B cell (primary cell): ENCODE data around the gene ELANE. TPM values are rescaled to one million over a fixed set of nuclear protein-coding genes. Genes with fewer than 3 reads are reported as not detected.

Experiments used
- ATAC-seq: fragments of 200-7000 bp; cut with Tn5 transposase; one replicate; pipeline ENCODE4 v1.10.0; 2021; ENCODE audit warnings: low read depth, mild to moderate bottlenecking, moderate number of reproducible peaks, moderate library complexity
- CTCF ChIA-PET: fragments of 350-600 bp; sonication (Branson Sonifier 250); formaldehyde crosslinking; loops from one replicate; lab custom pipeline; 2021; ENCODE audit warnings: antibody characterized with exemption, inconsistent platforms; lab: Charles Lee
- POLR2A ChIA-PET: fragments of 350-600 bp; sonication (Branson Sonifier 250); formaldehyde crosslinking; loops from one replicate; lab custom pipeline; 2021; ENCODE audit warnings: antibody characterized with exemption; lab: Charles Lee
- DNase-seq: peaks from one replicate; pipeline ENCODE4 v3.0.0; 2013
- H2AFZ ChIP-seq: 2 replicates; pipeline ENCODE4 v1.6.1; 2012; ENCODE audit warnings: mild to moderate bottlenecking, low read depth, low read length; ENCODE audit not compliant: insufficient read depth, poor library complexity, severe bottlenecking
- H3K27ac ChIP-seq, 2 donors: 1 replicate in 1 of 2; 2 replicates in 1 of 2; pipeline ENCODE4 v1.5.1; 2012 to 2013; ENCODE audit warnings: low read length in 2 of 2, mild to moderate bottlenecking in 2 of 2, moderate library complexity in 1 of 2
- H3K27me3 ChIP-seq, 4 experiments: fragments of 200-600 bp in 1 of 4; sonication (generic) in 1 of 4; replicated peaks in 1 of 4; 1 replicate in 2 of 4; 2 replicates in 2 of 4; pipeline versions ENCODE4 v1.6.1 to v1.7.0; 2013 to 2016; ENCODE audit warnings: low read length in 3 of 4, mild to moderate bottlenecking in 2 of 4, mixed read lengths in 1 of 4, moderate library complexity in 1 of 4; ENCODE audit not compliant: insufficient read depth in 4 of 4, control insufficient read depth in 3 of 4; ENCODE audit errors: control extremely low read depth in 1 of 4
- H3K36me3 ChIP-seq, 2 experiments: replicated peaks in 1 of 2; 1 replicate in 1 of 2; 2 replicates in 1 of 2; pipeline versions ENCODE4 v1.6.1 to v1.7.1; 2013; ENCODE audit warnings: low read length in 1 of 2; ENCODE audit not compliant: insufficient read depth in 2 of 2, control insufficient read depth in 1 of 2; ENCODE audit errors: control extremely low read depth in 1 of 2, extremely low read depth in 1 of 2
- H3K4me1 ChIP-seq, 2 donors: fragments of 200-600 bp in 1 of 2; sonication (generic) in 1 of 2; 1 replicate in 1 of 2; 2 replicates in 1 of 2; pipeline versions ENCODE4 v1.5.1 to v1.6.1; 2013 to 2017; ENCODE audit warnings: low read length in 2 of 2; ENCODE audit not compliant: control insufficient read depth in 2 of 2, insufficient read depth in 2 of 2
- H3K4me2 ChIP-seq: replicated peaks from 2 replicates; pipeline ENCODE3; 2012; ENCODE audit warnings: mild to moderate bottlenecking, low read depth, low read length; ENCODE audit not compliant: poor library complexity, severe bottlenecking
- H3K4me3 ChIP-seq, 5 experiments: fragments of 200-600 bp in 1 of 5; sonication (generic) in 1 of 5; 1 replicate in 3 of 5; 2 replicates in 2 of 5; pipeline versions ENCODE4 v1.5.1 to v1.7.0; 2011 to 2016; ENCODE audit warnings: low read length in 4 of 5, mild to moderate bottlenecking in 4 of 5, low read depth in 2 of 5, control low read depth in 1 of 5, moderate library complexity in 1 of 5; ENCODE audit not compliant: insufficient read depth in 1 of 5; ENCODE audit errors: control extremely low read depth in 1 of 5, extremely low read depth in 1 of 5
- H3K79me2 ChIP-seq: fragments of 200-600 bp; sonication (generic); one replicate; pipeline ENCODE4 v1.6.0; 2016; ENCODE audit warnings: low read length; ENCODE audit not compliant: control insufficient read depth, insufficient read depth
- H3K9ac ChIP-seq: fragments of 200-600 bp; sonication (generic); 2 replicates; pipeline ENCODE4 v1.6.1; 2017; ENCODE audit warnings: mild to moderate bottlenecking, low read length, moderate library complexity
- H3K9me3 ChIP-seq, 3 donors: one replicate each; pipeline versions ENCODE4 v1.6.1 to v1.7.1; 2013; ENCODE audit warnings: low read length in 2 of 3; ENCODE audit not compliant: control insufficient read depth in 2 of 3, insufficient read depth in 1 of 3; ENCODE audit errors: control extremely low read depth in 1 of 3
- H4K20me1 ChIP-seq: 2 replicates; pipeline ENCODE4 v1.6.0; 2012; ENCODE audit warnings: mild to moderate bottlenecking, low read length; ENCODE audit not compliant: insufficient read depth, control insufficient read depth, poor library complexity, severe bottlenecking
- H3K27ac Mint-ChIP-seq: one replicate; pipeline ENCODE4 v1.8.0; 2021; ENCODE audit warnings: mixed read lengths
- H3K27me3 Mint-ChIP-seq: one replicate; pipeline ENCODE4 v1.8.0; 2021; ENCODE audit warnings: mixed read lengths
- H3K4me1 Mint-ChIP-seq: one replicate; pipeline ENCODE4 v1.8.0; 2021; ENCODE audit warnings: mixed read lengths
- H3K4me3 Mint-ChIP-seq: one replicate; pipeline ENCODE4 v1.8.0; 2021; ENCODE audit warnings: mixed read lengths
- H3K9me3 Mint-ChIP-seq: one replicate; pipeline ENCODE4 v1.8.0; 2022; ENCODE audit warnings: mixed read lengths; ENCODE audit not compliant: insufficient read depth
- CTCF ChIP-seq: fragments of 200-600 bp; IDR thresholded peaks from one replicate; pipeline ENCODE4 v1.8.0; 2022; ENCODE audit warnings: antibody characterized with exemption, mild to moderate bottlenecking
- EZH2 ChIP-seq: IDR thresholded peaks from 2 replicates; pipeline ENCODE4 v1.6.1; 2012; ENCODE audit warnings: borderline replicate concordance, low read depth, mild to moderate bottlenecking, moderate library complexity, low read length; ENCODE audit not compliant: insufficient read depth, poor library complexity, severe bottlenecking
- WGBS: methylation state at CpG from one replicate; pipeline ENCODE4 v1.1.5; 2013; ENCODE audit warnings: missing lambda C conversion rate; ENCODE audit not compliant: insufficient coverage; 5-methylcytosine and 5-hydroxymethylcytosine counted together
- intact Hi-C: fragments of 100-400 bp; cut with micrococcal nuclease; formaldehyde crosslinking; loops from one replicate; pipeline ENCODE4 v1.10.0; 2022
- polyA plus RNA-seq: library from polyadenylated mRNA; depleted of rRNA; stranded (reverse); fragments of >200 nt; gene quantifications from 2 replicates; pipeline ENCODE4 v1.2.3, GENCODE V29; 2012
- total RNA-seq, 2 donors: library from RNA; stranded (reverse); fragments of 120-200 nt in 1 of 2; gene quantifications; 1 replicate in 1 of 2; 2 replicates in 1 of 2; pipeline versions ENCODE4 v1.2.3 to v1.2.4, GENCODE V29; 2013 to 2022

ELANE gene
- total and polyA plus RNA-seq, 2 donors (not counting 1 experiment from before 2014, with no cell fraction given), result 0.18 TPM; not detected in 1

DNA sequence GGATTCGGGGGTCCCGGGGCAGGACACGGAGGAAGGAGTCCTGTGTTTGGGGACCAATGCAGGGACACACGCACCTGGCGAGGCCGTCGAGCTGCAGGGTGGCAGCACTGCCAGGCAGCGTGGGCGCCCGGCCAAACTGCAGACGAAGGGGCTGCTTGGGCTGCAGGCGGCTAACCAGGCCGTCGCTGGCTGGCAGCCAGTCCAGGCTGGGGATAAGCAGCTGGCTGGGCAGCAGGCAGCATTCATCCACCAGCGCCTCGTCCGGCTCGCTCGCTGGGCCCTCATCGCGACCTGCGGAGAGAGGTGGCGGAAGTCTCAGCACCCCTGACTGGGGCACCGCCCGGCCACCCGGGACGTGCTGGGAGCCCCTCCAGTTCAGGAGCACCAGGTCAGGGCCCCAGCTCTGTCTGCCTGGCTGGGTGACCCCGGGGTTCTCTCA, 18.9 kb downstream of the ELANE start:
- Histone ChIP-seq H3K27me3 (no peaks in the 10 kb centered on the region), H4K20me1 (peaks cover 7% of the 10 kb centered on the region), H3K79me2 (no peaks in the 10 kb centered on the region), H3K36me3 (peaks cover 0 to 17% of the 10 kb centered on the region in 2 experiments), H3K4me2 (no peak overlapping the region), H3K9me3 (peaks cover 0 to 5% (median 0%) of the 10 kb centered on the region in 3 donors), H2AFZ (no peak overlapping the region), H3K9ac (no peak overlapping the region), H3K4me1 (peaks cover 8 to 17% of the 10 kb centered on the region in 2 donors), H3K4me3 (no peak overlapping the region), H3K27ac (no peak overlapping the region)
- Mint-ChIP-seq H3K27ac (no peak overlapping the region), H3K9me3 (no peaks in the 10 kb centered on the region), H3K27me3 (no peaks in the 10 kb centered on the region), H3K4me1 (peaks cover 9% of the 10 kb centered on the region), H3K4me3 (no peak overlapping the region)
- POLR2A ChIA-PET, result interaction anchor here (0.7 kb wide), 1 partner anchor 103 kb away, joined by 9 read pairs; no protein-coding TSS in a partner anchor
- over 99% methylated on average over 28 of the region's 28 CpGs for whole genome bisulfite sequencing
- CTCF ChIA-PET, result no interaction called here
- intact Hi-C loops, result no loop called here
- DNase-seq, result no peak
- TF ChIP-seq CTCF, result no peak
- ATAC-seq, result no peak

DNA sequence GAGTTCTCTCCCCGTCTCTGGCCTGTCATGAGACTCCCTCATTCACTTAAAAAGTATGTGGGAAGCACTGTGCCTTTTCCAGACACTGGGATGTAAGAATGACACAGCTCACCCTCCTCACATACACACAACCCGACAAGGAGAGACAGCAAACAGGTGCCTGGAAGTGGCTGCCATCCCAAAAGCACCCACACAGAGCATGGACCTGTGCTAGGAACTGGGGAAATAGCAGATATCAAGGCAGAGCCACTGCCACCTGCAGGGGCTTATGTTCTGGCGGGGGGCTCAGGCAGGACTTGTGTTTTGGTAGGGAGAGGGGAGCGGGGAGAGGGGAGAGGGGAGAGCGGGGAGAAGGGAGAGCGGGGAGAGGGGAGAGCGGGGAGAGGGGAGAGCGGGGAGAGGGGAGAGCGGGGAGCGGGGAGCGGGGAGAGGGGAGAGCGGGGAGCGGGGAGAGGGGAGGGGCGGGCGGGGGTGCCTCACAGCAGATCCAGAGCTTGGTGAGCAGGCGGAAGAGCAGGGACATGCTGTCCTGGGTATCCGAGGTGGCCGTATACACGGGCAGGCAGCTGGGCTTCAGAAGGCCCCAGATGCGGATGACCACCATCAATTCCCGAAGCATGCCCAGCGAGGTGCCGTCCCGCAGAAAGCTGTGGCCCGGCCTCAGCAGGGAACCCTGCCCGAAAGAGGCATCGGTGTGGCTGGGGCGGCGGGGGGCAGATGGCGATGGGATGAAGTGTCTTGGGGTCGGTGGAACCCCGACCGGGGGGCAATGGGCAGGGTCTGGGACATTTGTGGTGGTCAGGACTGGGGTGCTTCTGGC, 19.6 kb downstream of the ELANE start:
- ATAC-seq (no peak), DNase-seq (peak; percentile 73)
- Mint-ChIP-seq H3K27me3 (no peaks in the 10 kb centered on the region), H3K4me3 (no peak overlapping the region), H3K4me1 (peaks cover 9% of the 10 kb centered on the region), H3K27ac (peak overlapping the region; percentile 50), H3K9me3 (no peaks in the 10 kb centered on the region)
- TF ChIP-seq CTCF (no peak), EZH2 (no peak)
- H3K9me3 ChIP-seq, result peaks cover 0 to 5% (median 0%) of the 10 kb centered on the region in 3 donors
- H3K79me2 ChIP-seq, result no peaks in the 10 kb centered on the region
- WGBS, result 95% methylated on average over 18 of the region's 33 CpGs
- peak overlapping the region; percentile 49 for H3K9ac ChIP-seq
- peaks cover 0 to 17% of the 10 kb centered on the region in 2 experiments for H3K36me3 ChIP-seq
- intact Hi-C loops, result no loop called here
- H3K27me3 ChIP-seq, result no peaks in the 10 kb centered on the region
- ChIA-PET POLR2A (interaction anchor here (0.7 kb wide), 1 partner anchor 104 kb away, joined by 9 read pairs; no protein-coding TSS in a partner anchor), CTCF (no interaction called here)
- H2AFZ ChIP-seq, result no peak overlapping the region
- H3K27ac ChIP-seq, result peak overlapping the region; percentile 38 to 45
- peaks cover 8 to 17% of the 10 kb centered on the region in 2 donors for H3K4me1 ChIP-seq
- peak overlapping the region in 2 of 5 experiments; percentile 45 to 60 for H3K4me3 ChIP-seq
- peaks cover 7% of the 10 kb centered on the region for H4K20me1 ChIP-seq
- H3K4me2 ChIP-seq, result peak overlapping the region; percentile 72
